ENCODE data around the gene ZBTB47.

The ZBTB47 gene

DNA sequence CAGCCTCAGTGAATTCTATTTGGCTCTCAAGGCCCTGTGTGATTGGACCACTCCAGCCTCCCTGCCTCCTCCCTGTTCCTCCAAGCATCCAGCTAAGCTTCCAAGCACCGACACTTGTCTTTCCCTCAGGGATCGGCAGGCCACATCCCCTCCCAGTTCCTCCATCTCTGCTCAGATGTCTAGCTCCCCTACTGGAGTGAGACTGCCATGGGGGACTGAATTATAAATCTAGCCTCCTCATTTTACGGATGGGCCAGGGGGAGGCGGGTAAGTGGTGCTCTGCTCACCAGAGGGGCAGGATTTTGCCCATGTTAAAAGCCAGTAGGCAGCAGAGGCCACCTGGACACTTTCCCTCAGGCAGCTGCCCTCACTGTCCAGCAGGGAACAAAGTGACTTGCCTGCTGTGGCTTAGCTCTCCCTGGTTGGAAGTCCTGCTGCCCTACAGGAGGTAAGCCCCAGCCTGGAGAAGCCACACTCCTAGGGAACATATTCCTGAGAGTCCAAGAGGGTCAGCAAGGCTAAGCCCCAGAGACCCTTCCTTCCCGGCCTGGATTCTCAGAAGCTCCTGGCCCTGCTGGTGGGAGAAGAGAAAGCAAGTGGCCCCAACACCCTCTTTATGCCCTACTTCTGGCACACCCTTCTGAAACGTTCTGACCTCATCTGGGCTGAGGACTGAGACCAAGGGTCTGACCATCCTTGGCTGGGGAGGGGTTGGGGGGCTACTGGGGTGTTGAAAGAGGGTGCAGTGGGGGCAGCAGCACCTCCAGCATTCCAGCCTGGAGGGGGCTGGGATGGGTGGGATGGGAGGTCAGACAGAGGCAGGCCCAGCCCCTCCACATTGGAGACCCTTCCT, 58.2 kb downstream of the ZBTB47 start:
- no peaks in the 10 kb centered on the region for H3K9me3 ChIP-seq (ENCODE audit: control insufficient read depth, low read length)
- no peak overlapping the region for H3K4me3 ChIP-seq (ENCODE audit: low read length)
- peaks cover 33% of the 10 kb centered on the region for H3K27me3 ChIP-seq (replicated peaks; ENCODE audit: control insufficient read depth, insufficient read depth, low read length)
- H3K4me1 ChIP-seq (ENCODE audit: control insufficient read depth, insufficient read depth, low read length), result no peaks in the 10 kb centered on the region
- no peaks in the 10 kb centered on the region for H3K36me3 ChIP-seq (ENCODE audit: control insufficient read depth, insufficient read depth, low read length, severe bottlenecking)
- no peak overlapping the region for H3K9ac ChIP-seq (ENCODE audit: low read length)
- DNase-seq (ENCODE audit: low read depth), result no peak

DNA sequence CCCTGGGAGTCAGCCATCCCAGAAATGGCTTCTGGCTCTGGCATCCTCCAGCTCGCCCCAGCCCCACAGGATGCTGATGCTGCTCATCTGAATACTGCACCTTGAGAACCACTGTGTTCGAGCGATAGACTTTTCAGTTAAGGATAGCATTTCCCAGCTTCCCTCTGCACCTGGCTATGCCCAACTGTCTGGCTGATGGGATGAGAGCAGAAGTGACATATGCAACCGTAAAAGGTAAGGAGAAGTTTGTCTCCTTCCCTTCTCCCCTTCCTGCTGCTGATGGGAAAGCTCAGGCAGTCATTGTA, 58.8 kb downstream of the ZBTB47 start:
- no peak for DNase-seq (ENCODE audit: low read depth)

DNA sequence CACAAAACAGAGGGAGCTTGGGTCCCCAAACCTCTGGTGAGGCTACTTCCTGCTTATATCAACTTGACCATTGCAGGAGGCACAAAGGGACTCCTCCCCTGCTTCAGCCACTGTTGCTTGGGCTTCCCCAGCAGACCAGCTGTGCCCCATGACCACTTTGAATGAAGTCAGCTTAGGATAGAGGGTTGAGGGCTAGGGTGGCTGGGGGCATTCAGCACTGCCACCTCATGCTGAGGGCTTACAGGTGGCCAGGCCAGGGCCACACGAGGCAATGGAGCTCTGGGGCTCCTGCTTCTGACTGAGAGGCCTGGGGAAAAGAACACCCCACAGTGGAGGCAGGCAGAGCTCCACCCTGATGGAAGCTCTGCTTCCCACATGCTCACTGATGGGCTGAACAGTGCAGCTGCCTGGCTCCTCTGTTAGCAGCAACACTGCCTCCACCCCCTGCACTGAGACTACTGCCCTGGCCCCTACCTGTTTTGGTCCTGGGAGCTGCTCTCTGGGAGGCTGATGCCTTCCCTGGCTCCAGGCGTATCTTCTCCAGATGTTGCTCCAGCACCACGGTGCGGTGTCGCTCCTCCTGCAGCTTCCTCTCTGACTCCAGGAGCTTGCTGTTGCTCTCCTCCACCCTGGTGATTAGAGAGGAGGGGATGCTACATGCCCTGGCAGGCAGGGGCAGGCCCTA, 59.3 kb downstream of the ZBTB47 start:
- H3K9me3 ChIP-seq (ENCODE audit: control insufficient read depth, low read length), result no peaks in the 10 kb centered on the region
- no peak overlapping the region for H3K4me3 ChIP-seq (ENCODE audit: low read length)
- DNase-seq (ENCODE audit: low read depth), result no peak
- H3K4me1 ChIP-seq (ENCODE audit: control insufficient read depth, insufficient read depth, low read length), result no peaks in the 10 kb centered on the region
- H3K27me3 ChIP-seq (replicated peaks; ENCODE audit: control insufficient read depth, insufficient read depth, low read length), result peaks cover 22% of the 10 kb centered on the region
- no peaks in the 10 kb centered on the region for H3K36me3 ChIP-seq (ENCODE audit: control insufficient read depth, insufficient read depth, low read length, severe bottlenecking)
- H3K9ac ChIP-seq (ENCODE audit: low read length), result no peak overlapping the region

More for the DNA sequence above, 58.8 kb downstream of the ZBTB47 start:
- Histone ChIP-seq H3K9me3 (ENCODE audit: control insufficient read depth, low read length) (no peaks in the 10 kb centered on the region), H3K9ac (ENCODE audit: low read length) (no peak overlapping the region), H3K27me3 (replicated peaks; ENCODE audit: control insufficient read depth, insufficient read depth, low read length) (peaks cover 27% of the 10 kb centered on the region), H3K4me1 (ENCODE audit: control insufficient read depth, insufficient read depth, low read length) (no peaks in the 10 kb centered on the region), H3K4me3 (ENCODE audit: low read length) (no peak overlapping the region), H3K36me3 (ENCODE audit: control insufficient read depth, insufficient read depth, low read length, severe bottlenecking) (no peaks in the 10 kb centered on the region)

DNA sequence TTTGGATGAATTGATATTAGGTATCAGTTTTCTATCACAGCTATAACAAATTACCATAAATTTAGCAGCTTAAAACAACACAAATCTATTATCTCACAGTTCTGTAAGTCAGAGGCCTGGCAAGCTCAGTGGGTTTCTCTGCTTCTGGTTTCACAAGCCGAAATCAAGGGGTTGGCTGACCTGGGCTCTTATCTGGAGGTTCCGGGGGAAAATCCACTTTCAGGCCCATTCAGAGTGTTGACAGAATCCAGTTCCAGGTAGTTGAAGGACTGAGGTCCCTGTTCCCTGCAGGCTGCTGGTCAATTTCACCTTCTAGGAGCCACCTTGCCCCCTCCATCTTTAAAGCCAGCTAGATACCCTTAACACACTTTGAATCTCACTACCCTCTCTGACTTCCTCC, 60.2 kb downstream of the ZBTB47 start:
- no peak for DNase-seq (ENCODE audit: low read depth)
- H3K4me3 ChIP-seq (ENCODE audit: low read length), result no peak overlapping the region
- no peaks in the 10 kb centered on the region for H3K4me1 ChIP-seq (ENCODE audit: control insufficient read depth, insufficient read depth, low read length)
- no peak overlapping the region for H3K9ac ChIP-seq (ENCODE audit: low read length)
- H3K36me3 ChIP-seq (ENCODE audit: control insufficient read depth, insufficient read depth, low read length, severe bottlenecking), result no peaks in the 10 kb centered on the region
- H3K9me3 ChIP-seq (ENCODE audit: control insufficient read depth, low read length), result no peaks in the 10 kb centered on the region
- H3K27me3 ChIP-seq (replicated peaks; ENCODE audit: control insufficient read depth, insufficient read depth, low read length), result peaks cover 21% of the 10 kb centered on the region

DNA sequence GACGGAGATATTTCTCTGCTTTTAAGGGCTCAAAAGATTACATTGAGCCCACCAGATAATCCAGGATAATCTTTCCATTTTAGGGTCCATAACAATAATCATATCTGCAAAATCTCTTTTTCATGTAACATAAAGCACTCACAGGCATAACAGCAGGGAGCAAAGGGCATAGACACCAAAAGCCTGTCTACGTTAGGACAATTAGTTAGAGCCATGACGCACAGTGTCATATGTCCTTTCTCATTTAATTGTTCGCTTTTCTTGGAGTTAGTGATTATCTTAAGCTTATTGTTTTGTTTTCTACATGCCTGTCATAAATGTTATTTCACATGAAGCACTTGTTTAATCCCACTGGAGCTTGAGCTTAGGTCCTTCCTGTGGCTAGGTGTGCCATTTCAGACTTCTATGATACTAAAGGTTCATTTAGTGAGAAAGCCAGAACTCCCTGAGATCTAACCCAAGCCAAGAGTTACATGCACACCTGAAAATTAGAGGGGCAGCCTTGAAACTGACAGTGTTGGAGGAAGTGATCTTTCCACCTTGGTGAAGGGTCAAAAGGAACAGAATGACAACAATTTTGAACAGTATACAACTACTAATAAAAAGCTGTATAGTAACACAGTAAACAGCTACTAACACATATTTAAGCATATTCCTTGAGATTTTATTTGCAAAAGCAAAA, 60.8 kb downstream of the ZBTB47 start:
- Histone ChIP-seq H3K4me1 (ENCODE audit: control insufficient read depth, insufficient read depth, low read length) (no peaks in the 10 kb centered on the region), H3K9me3 (ENCODE audit: control insufficient read depth, low read length) (no peaks in the 10 kb centered on the region), H3K4me3 (ENCODE audit: low read length) (no peak overlapping the region), H3K9ac (ENCODE audit: low read length) (no peak overlapping the region), H3K36me3 (ENCODE audit: control insufficient read depth, insufficient read depth, low read length, severe bottlenecking) (no peaks in the 10 kb centered on the region), H3K27me3 (replicated peaks; ENCODE audit: control insufficient read depth, insufficient read depth, low read length) (peaks cover 21% of the 10 kb centered on the region)
- no peak for DNase-seq (ENCODE audit: low read depth)
